Glomerular visceral epithelial cell (primary cell): ENCODE measurements around the gene NAPG.
"Not testable (repeated sequence)": the region's sequence is repeated elsewhere in the genome, so short reads cannot be mapped to it uniquely, and the experiment has no call there.

Experiments
- DNase-seq: peaks from one replicate; pipeline ENCODE4 v3.0.0-alpha.2; 2016; ENCODE audit errors: extremely low spot score

The NAPG gene

GRCh38 chr18:10579079-10579867, 53.4 kb downstream of the NAPG start:
- no peak for DNase-seq

GRCh38 chr18:10580215-10580614, 54.4 kb downstream of the NAPG start:
- DNase-seq: no peak

GRCh38 chr18:10585260-10585659, 59.4 kb downstream of the NAPG start:
- DNase-seq: no peak

GRCh38 chr18:10588975-10589374, 63.1 kb downstream of the NAPG start:
- DNase-seq: no peak

- no peak for DNase-seq
These were observed 64.6 kb downstream of the NAPG start for GRCh38 chr18:10590412-10590811.

GRCh38 chr18:10591896-10592295, 66.1 kb downstream of the NAPG start:
- DNase-seq: no peak

GRCh38 chr18:10593366-10594022, 67.7 kb downstream of the NAPG start:
- not testable (repeated sequence) for DNase-seq

GRCh38 chr18:10595917-10596316, 70.1 kb downstream of the NAPG start:
- DNase-seq: not testable (repeated sequence)

GRCh38 chr18:10597695-10598094, 71.9 kb downstream of the NAPG start:
- DNase-seq: not testable (repeated sequence)

GRCh38 chr18:10600701-10601100, 74.9 kb downstream of the NAPG start:
- not testable (repeated sequence) for DNase-seq
